Inflammatory macrophage treated with lipopolysaccharide for 4 hours (primary cell): Measurements from ENCODE around the gene RBFOX1.

Experiments used
- DNase-seq: peaks from one replicate; pipeline ENCODE4 v3.0.0-alpha.2; 2020

The RBFOX1 gene

GRCh38 chr16:7422036-7422888 lies 89.6 kb downstream of the RBFOX1 start:
- no peak for DNase-seq

- no peak for DNase-seq
These were observed 90.9 kb downstream of the RBFOX1 start for GRCh38 chr16:7423434-7424044.

GRCh38 chr16:7426161-7426560 lies 93.5 kb downstream of the RBFOX1 start:
- DNase-seq: no peak

- no peak for DNase-seq
These were observed 99.1 kb downstream of the RBFOX1 start for GRCh38 chr16:7431723-7432122.

GRCh38 chr16:7436306-7436705 lies 103.7 kb downstream of the RBFOX1 start:
- DNase-seq: no peak

GRCh38 chr16:7437135-7437804 lies 104.6 kb downstream of the RBFOX1 start:
- no peak for DNase-seq

- no peak for DNase-seq
These were observed 105.2 kb downstream of the RBFOX1 start for GRCh38 chr16:7437843-7438242.

- DNase-seq: no peak
These were observed 106.0 kb downstream of the RBFOX1 start for GRCh38 chr16:7438601-7439000.

- no peak for DNase-seq
These were observed 106.9 kb downstream of the RBFOX1 start for GRCh38 chr16:7439518-7439917.

GRCh38 chr16:7440886-7441400 lies 108.3 kb downstream of the RBFOX1 start:
- DNase-seq: no peak

GRCh38 chr16:7442050-7442449 lies 109.4 kb downstream of the RBFOX1 start:
- no peak for DNase-seq

GRCh38 chr16:7443142-7443541 lies 110.5 kb downstream of the RBFOX1 start:
- no peak for DNase-seq

GRCh38 chr16:7443648-7444365 lies 111.2 kb downstream of the RBFOX1 start:
- no peak for DNase-seq

GRCh38 chr16:7449306-7449705 lies 116.7 kb downstream of the RBFOX1 start:
- no peak for DNase-seq

- DNase-seq: no peak
These were observed 117.2 kb downstream of the RBFOX1 start for GRCh38 chr16:7449808-7450207.

- DNase-seq: no peak
These were observed 117.8 kb downstream of the RBFOX1 start for GRCh38 chr16:7450440-7450839.

GRCh38 chr16:7452090-7452489 lies 119.4 kb downstream of the RBFOX1 start:
- DNase-seq: no peak

- no peak for DNase-seq
These were observed 123.6 kb downstream of the RBFOX1 start for GRCh38 chr16:7456211-7456610.

- no peak for DNase-seq
These were observed 125.5 kb downstream of the RBFOX1 start for GRCh38 chr16:7458144-7458543.

- DNase-seq: no peak
These were observed 137.7 kb downstream of the RBFOX1 start for GRCh38 chr16:7470344-7470743.

- no peak for DNase-seq
These were observed 138.6 kb downstream of the RBFOX1 start for GRCh38 chr16:7471268-7471667.

- DNase-seq: no peak
These were observed 149.4 kb downstream of the RBFOX1 start for GRCh38 chr16:7482032-7482431.
